Fibroblast of villous mesenchyme (primary cell): ENCODE data around the gene C11orf42. TPM values are rescaled to one million over a fixed set of nuclear protein-coding genes. Genes with fewer than 3 reads are reported as not detected.

Experiments used
- DNase-seq: peaks from one replicate; pipeline ENCODE4 v3.0.0-alpha.2; 2010; ENCODE audit warnings: low read depth
- H3K4me3 ChIP-seq: 2 replicates; pipeline ENCODE4 v1.5.1; 2011; ENCODE audit warnings: low read depth, mild to moderate bottlenecking, low read length
- CTCF ChIP-seq: IDR thresholded peaks from 2 replicates; pipeline ENCODE4 v1.5.1; 2012; ENCODE audit warnings: low read depth, mild to moderate bottlenecking, low read length; ENCODE audit not compliant: insufficient read depth
- total RNA-seq: library from RNA; depleted of rRNA; stranded (reverse); fragments of >200 nt; gene quantifications from 2 replicates; pipeline ENCODE4 v1.2.3, GENCODE V29; 2012

Gene C11orf42
- total RNA-seq, 1 donor: under 0.01 TPM

- no peak for TF ChIP-seq CTCF
Observed at GRCh38 chr11:6204706-6205105, 651 bp upstream of the C11orf42 start.

GRCh38 chr11:6206456-6207180, 1.3 kb downstream of the C11orf42 start:
- peak; percentile 43 for DNase-seq
- H3K4me3 ChIP-seq: no peak overlapping the region

More at GRCh38 chr11:6204706-6205105, 651 bp upstream of the C11orf42 start:
- peak; percentile 52 for DNase-seq
- H3K4me3 ChIP-seq: no peak overlapping the region

GRCh38 chr11:6209801-6210200, 4.4 kb downstream of the C11orf42 start:
- no peak for TF ChIP-seq CTCF
- no peak for DNase-seq
- H3K4me3 ChIP-seq: no peak overlapping the region

More at GRCh38 chr11:6206456-6207180, 1.3 kb downstream of the C11orf42 start:
- no peak for TF ChIP-seq CTCF

GRCh38 chr11:6210274-6210955, 5.1 kb downstream of the C11orf42 start:
- DNase-seq: no peak
- no peak for TF ChIP-seq CTCF
- no peak overlapping the region for H3K4me3 ChIP-seq

GRCh38 chr11:6214530-6214929, 9.2 kb downstream of the C11orf42 start:
- no peak for DNase-seq
- TF ChIP-seq CTCF: no peak
- H3K4me3 ChIP-seq: no peak overlapping the region

GRCh38 chr11:6216501-6216900, 11.1 kb downstream of the C11orf42 start:
- TF ChIP-seq CTCF: no peak
- H3K4me3 ChIP-seq: no peak overlapping the region
- DNase-seq: no peak

GRCh38 chr11:6217722-6218121, 12.4 kb downstream of the C11orf42 start:
- DNase-seq: no peak
- no peak for TF ChIP-seq CTCF
- no peak overlapping the region for H3K4me3 ChIP-seq
